Measurements from ENCODE around the gene SECISBP2. TPM values are rescaled to one million over a fixed set of nuclear protein-coding genes. Genes with fewer than 3 reads are reported as not detected.

Gene SECISBP2
- total RNA-seq, 1 donor from 2014 or later, result 103 TPM

GRCh38 chr9:89408628-89409101 is 90.4 kb downstream of the SECISBP2 start:
- DNase-seq (ENCODE audit: low spot score), result no peak

Other genes starting within 250 kb of the SECISBP2 start
- gene SHC3, start 139.7 kb upstream of the SECISBP2 start, total RNA-seq, result 4.7 TPM
- 13.1 TPM for gene CKS2, start 7.3 kb upstream of the SECISBP2 start, total RNA-seq
- gene SEMA4D, start 179.6 kb downstream of the SECISBP2 start, total RNA-seq, result 54.3 TPM